ENCODE data around the gene PCCA.

The PCCA gene

GRCh38 chr13:100273138-100273537 lies 184.2 kb downstream of the PCCA start:
- peaks cover 4% of the 10 kb centered on the region in 2 experiments for H3K4me1 ChIP-seq (ENCODE audit: control insufficient read depth in 1 of 2, insufficient read depth in 2 of 2, low read length in 2 of 2)
- no peak overlapping the region for H3K14ac ChIP-seq (ENCODE audit: low read length)
- H3K36me3 ChIP-seq (ENCODE audit: control insufficient read depth in 1 of 2, insufficient read depth in 2 of 2, low read length in 2 of 2): peaks cover 2 to 4% of the 10 kb centered on the region in 2 experiments
- no peak overlapping the region for H4K91ac ChIP-seq (ENCODE audit: low read depth, low read length)
- H2BK120ac ChIP-seq (ENCODE audit: insufficient read depth, low read length, poor library complexity): no peak overlapping the region
- H4K8ac ChIP-seq (ENCODE audit: low read depth, low read length): no peak overlapping the region
- H2AK5ac ChIP-seq (ENCODE audit: low read length): no peak overlapping the region
- no peak overlapping the region for H2BK5ac ChIP-seq (ENCODE audit: low read depth, low read length, poor library complexity)
- no CpG with 5 or more reads among the region's 6 CpGs for WGBS (ENCODE audit: extremely low coverage, insufficient coverage, insufficient read length)
- H3K4me2 ChIP-seq (ENCODE audit: low read length): no peak overlapping the region
- H3K79me1 ChIP-seq (ENCODE audit: low read length): no peaks in the 10 kb centered on the region
- H3K9me3 ChIP-seq (ENCODE audit: insufficient read depth, low read depth, low read length): no peaks in the 10 kb centered on the region
- no peak overlapping the region for H2AFZ ChIP-seq (ENCODE audit: insufficient read depth, low read length, poor library complexity)
- no peak overlapping the region for H3K27ac ChIP-seq (ENCODE audit: low read depth, low read length)
- H3K23ac ChIP-seq (ENCODE audit: low read length): no peak overlapping the region
- no peak overlapping the region for H2BK12ac ChIP-seq (ENCODE audit: low read length)
- DNase-seq: no peak
- H3K4me3 ChIP-seq (ENCODE audit: low read depth, low read length): no peak overlapping the region
- no peak overlapping the region for H4K12ac ChIP-seq (ENCODE audit: low read depth, low read length)
- no peak overlapping the region for H3K9ac ChIP-seq (ENCODE audit: low read length)
- no peak overlapping the region for H3K4ac ChIP-seq (ENCODE audit: low read depth, low read length)
- no peaks in the 10 kb centered on the region for H3K27me3 ChIP-seq (ENCODE audit: insufficient read depth, low read length)
- no peak overlapping the region for H3K18ac ChIP-seq (ENCODE audit: low read length)
- peaks cover 3% of the 10 kb centered on the region for H3K79me2 ChIP-seq (ENCODE audit: control insufficient read depth, insufficient read depth, low read length, poor library complexity)

GRCh38 chr13:100273552-100273951 lies 184.7 kb downstream of the PCCA start:
- Histone ChIP-seq H3K27ac (ENCODE audit: low read depth, low read length) (no peak overlapping the region), H3K4me2 (ENCODE audit: low read length) (no peak overlapping the region), H4K12ac (ENCODE audit: low read depth, low read length) (no peak overlapping the region), H2BK5ac (ENCODE audit: low read depth, low read length, poor library complexity) (no peak overlapping the region), H3K18ac (ENCODE audit: low read length) (no peak overlapping the region), H3K27me3 (ENCODE audit: insufficient read depth, low read length) (no peaks in the 10 kb centered on the region), H2AFZ (ENCODE audit: insufficient read depth, low read length, poor library complexity) (no peak overlapping the region), H3K9ac (ENCODE audit: low read length) (no peak overlapping the region), H3K4me3 (ENCODE audit: low read depth, low read length) (no peak overlapping the region), H4K91ac (ENCODE audit: low read depth, low read length) (no peak overlapping the region), H3K79me1 (ENCODE audit: low read length) (no peaks in the 10 kb centered on the region), H2BK12ac (ENCODE audit: low read length) (no peak overlapping the region), H3K4ac (ENCODE audit: low read depth, low read length) (no peak overlapping the region), H2AK5ac (ENCODE audit: low read length) (no peak overlapping the region), H2BK120ac (ENCODE audit: insufficient read depth, low read length, poor library complexity) (no peak overlapping the region), H4K8ac (ENCODE audit: low read depth, low read length) (no peak overlapping the region), H3K79me2 (ENCODE audit: control insufficient read depth, insufficient read depth, low read length, poor library complexity) (peaks cover 3% of the 10 kb centered on the region), H3K36me3 (ENCODE audit: control insufficient read depth in 1 of 2, insufficient read depth in 2 of 2, low read length in 2 of 2) (peaks cover 2 to 4% of the 10 kb centered on the region in 2 experiments), H3K23ac (ENCODE audit: low read length) (no peak overlapping the region), H3K4me1 (ENCODE audit: control insufficient read depth in 1 of 2, insufficient read depth in 2 of 2, low read length in 2 of 2) (peaks cover 4% of the 10 kb centered on the region in 2 experiments), H3K14ac (ENCODE audit: low read length) (no peak overlapping the region), H3K9me3 (ENCODE audit: insufficient read depth, low read depth, low read length) (no peaks in the 10 kb centered on the region)
- DNase-seq: no peak
- no CpG with 5 or more reads among the region's 6 CpGs for WGBS (ENCODE audit: extremely low coverage, insufficient coverage, insufficient read length)

DNA sequence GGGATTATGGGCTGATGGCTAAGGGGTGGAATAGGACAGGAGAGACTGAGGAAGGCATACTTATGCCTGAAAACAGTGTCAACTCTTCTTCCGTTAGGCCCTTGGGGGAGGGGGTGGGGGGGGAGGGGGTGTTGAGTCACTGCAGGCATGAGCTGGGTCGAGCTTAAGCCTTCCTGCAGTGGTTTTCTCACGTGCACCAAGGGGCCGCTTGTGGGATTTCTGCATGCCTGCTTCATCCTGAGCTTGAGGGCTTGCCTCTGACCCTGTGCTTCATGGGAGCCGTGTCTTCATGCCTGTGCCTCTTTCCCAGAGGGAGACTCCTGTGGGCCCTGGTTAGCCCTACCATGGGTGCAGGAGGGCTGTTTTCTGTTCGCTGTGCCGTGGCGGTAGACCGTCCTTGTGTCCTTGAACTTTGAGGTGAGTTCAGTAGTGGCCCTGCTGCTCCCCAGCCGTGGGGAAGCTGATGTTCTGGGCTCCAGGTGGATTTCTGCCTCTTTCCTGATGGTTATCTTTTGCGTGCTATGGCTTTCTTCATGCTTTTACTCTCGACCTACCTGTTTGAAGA lies 186.1 kb downstream of the PCCA start:
- Histone ChIP-seq H2BK12ac (ENCODE audit: low read length) (peak overlapping the region; percentile 31), H3K4me2 (ENCODE audit: low read length) (no peak overlapping the region), H3K79me1 (ENCODE audit: low read length) (no peaks in the 10 kb centered on the region), H3K4ac (ENCODE audit: low read depth, low read length) (no peak overlapping the region), H3K79me2 (ENCODE audit: control insufficient read depth, insufficient read depth, low read length, poor library complexity) (peaks cover 3% of the 10 kb centered on the region), H2BK120ac (ENCODE audit: insufficient read depth, low read length, poor library complexity) (no peak overlapping the region), H2BK5ac (ENCODE audit: low read depth, low read length, poor library complexity) (no peak overlapping the region), H3K4me1 (ENCODE audit: control insufficient read depth in 1 of 2, insufficient read depth in 2 of 2, low read length in 2 of 2) (peaks cover 4% of the 10 kb centered on the region in 2 experiments), H2AK5ac (ENCODE audit: low read length) (no peak overlapping the region), H3K14ac (ENCODE audit: low read length) (no peak overlapping the region), H3K18ac (ENCODE audit: low read length) (no peak overlapping the region), H3K23ac (ENCODE audit: low read length) (no peak overlapping the region), H2AFZ (ENCODE audit: insufficient read depth, low read length, poor library complexity) (no peak overlapping the region), H4K91ac (ENCODE audit: low read depth, low read length) (no peak overlapping the region), H3K36me3 (ENCODE audit: control insufficient read depth in 1 of 2, insufficient read depth in 2 of 2, low read length in 2 of 2) (peaks cover 0 to 2% of the 10 kb centered on the region in 2 experiments), H4K8ac (ENCODE audit: low read depth, low read length) (peak overlapping the region; percentile 79), H3K9ac (ENCODE audit: low read length) (no peak overlapping the region), H3K27me3 (ENCODE audit: insufficient read depth, low read length) (no peaks in the 10 kb centered on the region), H3K4me3 (ENCODE audit: low read depth, low read length) (no peak overlapping the region), H4K12ac (ENCODE audit: low read depth, low read length) (peak overlapping the region; percentile 36), H3K9me3 (ENCODE audit: insufficient read depth, low read depth, low read length) (no peaks in the 10 kb centered on the region), H3K27ac (ENCODE audit: low read depth, low read length) (no peak overlapping the region)
- no peak for DNase-seq
- no CpG with 5 or more reads among the region's 12 CpGs for WGBS (ENCODE audit: extremely low coverage, insufficient coverage, insufficient read length)

DNA sequence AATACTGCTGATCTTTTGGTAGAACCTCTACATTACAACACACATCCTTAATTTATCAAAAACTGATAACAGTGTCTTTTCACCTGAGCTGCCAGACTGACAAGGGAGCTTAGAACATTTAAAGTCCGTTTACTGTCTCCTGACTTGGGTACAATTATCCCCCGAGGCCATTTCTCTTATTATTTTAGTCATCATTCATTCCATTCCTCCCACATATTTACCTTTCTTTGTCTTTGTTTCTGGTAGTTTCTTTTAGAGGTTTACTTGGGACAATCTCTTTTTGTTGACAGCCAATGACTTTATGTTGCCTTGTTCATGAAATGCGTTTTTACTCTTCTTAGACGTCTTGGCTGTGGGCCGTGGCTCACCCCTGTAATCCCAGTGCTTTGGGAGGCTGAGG lies 186.9 kb downstream of the PCCA start:
- peaks cover 4 to 6% of the 10 kb centered on the region in 2 experiments for H3K4me1 ChIP-seq (ENCODE audit: control insufficient read depth in 1 of 2, insufficient read depth in 2 of 2, low read length in 2 of 2)
- WGBS (ENCODE audit: extremely low coverage, insufficient coverage, insufficient read length): no CpG with 5 or more reads among the region's 5 CpGs
- no peak overlapping the region for H3K14ac ChIP-seq (ENCODE audit: low read length)
- no peak overlapping the region for H3K4me3 ChIP-seq (ENCODE audit: low read depth, low read length)
- no peak overlapping the region for H3K4ac ChIP-seq (ENCODE audit: low read depth, low read length)
- no peak overlapping the region for H3K4me2 ChIP-seq (ENCODE audit: low read length)
- H3K79me1 ChIP-seq (ENCODE audit: low read length): no peaks in the 10 kb centered on the region
- H2AFZ ChIP-seq (ENCODE audit: insufficient read depth, low read length, poor library complexity): no peak overlapping the region
- H4K8ac ChIP-seq (ENCODE audit: low read depth, low read length): no peak overlapping the region
- no peak overlapping the region for H3K27ac ChIP-seq (ENCODE audit: low read depth, low read length)
- no peak overlapping the region for H3K18ac ChIP-seq (ENCODE audit: low read length)
- H4K12ac ChIP-seq (ENCODE audit: low read depth, low read length): no peak overlapping the region
- H3K79me2 ChIP-seq (ENCODE audit: control insufficient read depth, insufficient read depth, low read length, poor library complexity): peaks cover 3% of the 10 kb centered on the region
- H4K91ac ChIP-seq (ENCODE audit: low read depth, low read length): no peak overlapping the region
- H2AK5ac ChIP-seq (ENCODE audit: low read length): no peak overlapping the region
- no peaks in the 10 kb centered on the region for H3K9me3 ChIP-seq (ENCODE audit: insufficient read depth, low read depth, low read length)
- H3K9ac ChIP-seq (ENCODE audit: low read length): no peak overlapping the region
- no peaks in the 10 kb centered on the region for H3K27me3 ChIP-seq (ENCODE audit: insufficient read depth, low read length)
- peak in 1 of 2 donors; percentile 17 for DNase-seq
- peaks cover 0 to 2% of the 10 kb centered on the region in 2 experiments for H3K36me3 ChIP-seq (ENCODE audit: control insufficient read depth in 1 of 2, insufficient read depth in 2 of 2, low read length in 2 of 2)
- H2BK12ac ChIP-seq (ENCODE audit: low read length): no peak overlapping the region
- no peak overlapping the region for H2BK5ac ChIP-seq (ENCODE audit: low read depth, low read length, poor library complexity)
- no peak overlapping the region for H3K23ac ChIP-seq (ENCODE audit: low read length)
- H2BK120ac ChIP-seq (ENCODE audit: insufficient read depth, low read length, poor library complexity): no peak overlapping the region
